GM13976 (cell line): ENCODE measurements around the gene ENOX1.

Source experiments
- DNase-seq: peaks from one replicate; pipeline ENCODE4 v3.0.0; 2012; ENCODE audit warnings: low spot score
- in situ Hi-C: fragments of 300-500 bp; cut with MboI; formaldehyde crosslinking; loops from one replicate; pipeline ENCODE4 v1.12.0; 2022; ENCODE audit warnings: low sequenced_read_pairs, mixed read lengths, inconsistent platforms; ENCODE audit not compliant: unreplicated experiment
- TF ChIP-seq, protein P1 (sequence below): IDR thresholded peaks from 2 replicates; pipeline ENCODE4 v1.5.1; 2012; ENCODE audit warnings: borderline replicate concordance, mild to moderate bottlenecking; ENCODE audit not compliant: insufficient read depth; ENCODE audit errors: extremely low read depth, missing control alignments, control extremely low read depth

ENOX1 gene

DNA sequence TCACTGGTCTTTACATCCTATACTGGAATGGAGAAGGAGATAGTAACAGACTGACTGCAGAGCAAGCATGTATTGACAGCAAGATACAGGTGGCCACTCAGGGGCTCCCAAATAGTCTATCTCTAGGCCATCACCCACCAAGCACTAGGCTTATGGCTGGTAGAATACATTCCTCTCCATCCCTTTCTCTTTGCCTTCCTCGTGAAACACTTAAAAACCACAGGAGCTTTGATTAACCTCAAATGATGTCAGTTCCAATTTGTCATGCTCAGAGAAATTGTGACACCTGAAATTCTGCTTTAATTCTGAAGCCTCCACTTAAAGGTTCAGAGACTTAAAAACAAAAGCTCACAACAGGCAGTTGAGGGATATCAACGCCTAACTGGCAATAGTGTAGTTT lies 17.2 kb downstream of the ENOX1 start:
- DNase-seq: no peak
- in situ Hi-C loops: no loop called here
- TF ChIP-seq, protein P1, sequence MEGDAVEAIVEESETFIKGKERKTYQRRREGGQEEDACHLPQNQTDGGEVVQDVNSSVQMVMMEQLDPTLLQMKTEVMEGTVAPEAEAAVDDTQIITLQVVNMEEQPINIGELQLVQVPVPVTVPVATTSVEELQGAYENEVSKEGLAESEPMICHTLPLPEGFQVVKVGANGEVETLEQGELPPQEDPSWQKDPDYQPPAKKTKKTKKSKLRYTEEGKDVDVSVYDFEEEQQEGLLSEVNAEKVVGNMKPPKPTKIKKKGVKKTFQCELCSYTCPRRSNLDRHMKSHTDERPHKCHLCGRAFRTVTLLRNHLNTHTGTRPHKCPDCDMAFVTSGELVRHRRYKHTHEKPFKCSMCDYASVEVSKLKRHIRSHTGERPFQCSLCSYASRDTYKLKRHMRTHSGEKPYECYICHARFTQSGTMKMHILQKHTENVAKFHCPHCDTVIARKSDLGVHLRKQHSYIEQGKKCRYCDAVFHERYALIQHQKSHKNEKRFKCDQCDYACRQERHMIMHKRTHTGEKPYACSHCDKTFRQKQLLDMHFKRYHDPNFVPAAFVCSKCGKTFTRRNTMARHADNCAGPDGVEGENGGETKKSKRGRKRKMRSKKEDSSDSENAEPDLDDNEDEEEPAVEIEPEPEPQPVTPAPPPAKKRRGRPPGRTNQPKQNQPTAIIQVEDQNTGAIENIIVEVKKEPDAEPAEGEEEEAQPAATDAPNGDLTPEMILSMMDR: no peak

DNA sequence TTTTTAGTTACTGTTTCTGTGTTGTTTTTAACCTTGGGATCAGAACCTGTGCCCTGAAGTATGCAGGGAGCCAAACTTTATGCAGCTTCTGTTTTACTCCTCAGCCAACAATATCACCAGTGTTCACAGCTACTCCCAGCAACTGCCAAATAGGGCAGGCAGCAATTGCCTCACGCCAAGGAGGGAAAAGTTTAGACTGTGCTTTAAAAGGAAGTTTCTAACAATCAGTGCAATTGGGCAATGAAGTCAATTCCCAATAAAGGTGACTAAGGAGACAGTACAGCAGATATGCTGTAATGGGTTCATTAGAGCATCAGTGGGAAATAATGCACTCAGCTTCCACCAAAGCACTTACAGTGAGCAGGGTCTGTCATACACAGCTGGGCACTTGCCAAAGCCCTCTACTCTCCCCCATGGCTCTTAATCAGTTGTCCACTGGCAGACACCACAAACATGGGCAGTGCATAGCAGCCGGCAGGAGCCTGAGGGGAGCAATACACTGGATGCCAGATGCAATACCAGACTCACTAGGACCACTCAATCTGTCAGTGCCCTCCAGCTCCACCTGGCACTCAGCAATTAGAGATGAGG lies 19.3 kb downstream of the ENOX1 start:
- TF ChIP-seq, protein P1: no peak
- DNase-seq: no peak
- in situ Hi-C loops: no loop called here

DNA sequence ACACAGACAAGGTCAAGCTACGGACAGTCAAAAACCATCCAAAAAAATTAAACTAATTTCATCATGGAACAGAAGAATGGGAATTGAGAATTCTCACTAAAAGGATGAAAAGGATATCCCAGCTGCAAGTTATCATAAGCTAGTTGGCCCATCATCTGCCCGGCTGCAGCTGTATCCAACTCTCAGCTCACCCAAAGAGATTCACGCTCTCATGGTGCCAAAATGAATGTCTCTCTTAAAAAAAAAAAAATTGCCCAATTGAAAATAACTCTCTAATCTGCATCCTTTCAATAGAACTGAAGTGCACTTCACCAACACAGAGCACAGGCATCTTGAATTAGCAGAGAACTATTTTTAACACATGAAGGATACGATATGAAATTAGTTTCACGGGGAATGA lies 20.0 kb downstream of the ENOX1 start:
- in situ Hi-C loops: no loop called here
- no peak for DNase-seq
- TF ChIP-seq, protein P1: no peak

DNA sequence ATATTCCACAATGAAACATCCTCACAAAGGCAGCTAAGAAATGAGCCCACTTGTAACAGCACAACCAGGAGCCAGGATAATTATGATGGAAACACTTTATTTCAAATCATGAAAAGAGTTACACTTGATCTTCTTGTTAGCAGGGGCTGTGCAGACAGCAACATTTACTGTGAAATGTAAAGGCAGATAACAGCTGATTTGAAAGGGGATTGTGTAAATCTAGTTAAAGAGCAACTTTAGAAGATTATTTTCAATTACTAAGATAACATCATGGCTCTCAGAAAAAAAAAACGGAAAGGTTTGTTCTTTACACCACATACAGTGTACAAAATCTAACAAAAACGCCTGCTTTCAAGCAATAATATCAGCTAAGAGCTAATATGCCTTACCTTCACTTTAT lies 22.4 kb downstream of the ENOX1 start:
- in situ Hi-C loops: no loop called here
- DNase-seq: no peak
- TF ChIP-seq, protein P1: no peak

DNA sequence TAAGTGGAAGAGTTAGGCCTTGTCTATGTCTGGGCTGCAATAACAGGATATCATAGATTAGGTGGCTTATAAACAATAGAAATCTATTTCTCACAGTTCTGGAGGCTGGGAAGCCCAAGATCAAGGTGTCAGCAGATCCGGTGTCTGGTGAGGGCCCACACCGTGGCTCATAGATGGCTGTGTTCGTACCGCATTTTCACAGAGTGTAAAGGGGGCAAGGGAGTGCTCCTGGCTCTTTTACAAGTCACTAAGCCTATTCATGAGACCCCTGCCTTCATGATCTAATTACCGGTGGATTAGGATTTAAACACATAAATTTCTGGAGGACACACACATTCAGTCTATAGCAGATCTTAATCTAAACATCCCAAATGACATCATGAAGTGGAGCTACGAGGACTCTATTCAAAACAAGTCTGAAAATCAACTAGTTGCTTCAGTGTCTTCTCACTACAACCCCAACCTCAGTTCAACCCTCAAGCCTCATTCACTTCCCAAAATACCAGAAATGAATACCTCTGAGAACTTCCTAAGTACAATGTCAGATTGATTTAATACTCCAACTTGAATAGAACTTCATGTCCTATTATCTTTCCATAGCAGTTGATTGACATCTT lies 23.5 kb downstream of the ENOX1 start:
- TF ChIP-seq, protein P1: no peak
- no peak for DNase-seq
- in situ Hi-C loops: no loop called here

DNA sequence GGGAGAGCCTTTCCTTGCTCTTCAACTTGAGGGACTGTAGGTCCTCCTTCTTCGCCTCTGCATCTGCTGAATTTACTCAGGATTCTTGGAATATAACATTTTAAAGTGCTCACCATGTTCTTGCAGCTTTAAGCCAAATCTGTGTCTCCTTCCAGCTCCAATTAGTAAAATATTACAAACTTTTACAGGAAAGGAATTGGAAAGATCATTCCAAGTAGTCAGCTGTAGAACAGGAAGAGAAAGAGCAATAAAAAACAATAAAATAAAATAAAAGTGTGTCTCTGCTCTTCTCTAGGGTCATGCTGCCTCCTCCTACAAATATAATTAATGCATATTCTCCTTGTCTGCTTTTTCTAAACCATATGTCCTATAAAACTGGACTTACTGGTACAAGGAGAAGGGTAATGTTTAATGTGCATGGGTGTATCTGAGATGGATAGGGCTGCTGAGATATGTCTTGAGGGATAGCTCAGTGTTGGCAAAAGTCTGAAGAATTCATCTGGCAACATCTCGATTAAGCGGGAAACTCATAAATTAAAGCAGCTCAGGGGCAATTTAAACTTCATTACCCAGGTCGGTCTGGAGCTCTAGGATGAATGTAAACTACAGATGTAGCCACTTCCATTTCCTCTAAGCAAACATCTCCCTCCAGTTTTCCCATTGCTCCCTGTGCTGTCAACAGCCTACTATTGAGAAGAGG lies 25.0 kb downstream of the ENOX1 start:
- TF ChIP-seq, protein P1: no peak
- DNase-seq: no peak
- in situ Hi-C loops: no loop called here

DNA sequence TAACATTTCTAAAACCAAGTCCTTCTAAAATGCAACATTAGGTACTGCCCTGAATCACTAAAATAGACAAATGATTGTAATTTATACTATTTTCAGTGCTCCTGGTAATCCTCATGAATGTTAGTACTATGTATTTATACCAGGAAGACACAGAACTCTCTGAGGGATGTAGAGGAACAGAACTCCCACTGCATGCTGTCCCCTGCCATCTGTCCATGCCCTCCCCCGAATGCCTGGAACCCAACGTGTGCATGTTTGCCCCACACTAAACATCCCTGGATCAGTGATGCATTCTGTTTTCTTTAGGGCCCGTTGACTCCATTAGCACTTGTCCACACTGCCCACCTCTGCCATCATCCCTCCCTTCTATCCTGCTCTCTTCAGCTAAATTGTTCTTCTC lies 26.5 kb downstream of the ENOX1 start:
- in situ Hi-C loops: no loop called here
- TF ChIP-seq, protein P1: no peak
- DNase-seq: no peak
